Cardiac fibroblast (primary cell): Measurements from ENCODE around the gene TCL1B.

Experiments
- DNase-seq, 2 donors: peaks; one replicate each; pipeline versions ENCODE4 v3.0.0 to v3.0.0-alpha.2; 2010; ENCODE audit warnings: low read depth in 2 of 2
- H3K4me3 ChIP-seq, 2 donors: replicated peaks in 1 of 2; 1 replicate in 1 of 2; 2 replicates in 1 of 2; pipeline ENCODE4 v1.5.1; 2011; ENCODE audit warnings: low read depth in 2 of 2, low read length in 2 of 2, mild to moderate bottlenecking in 2 of 2, moderate library complexity in 1 of 2
- TF ChIP-seq, protein P1 (sequence below): IDR thresholded peaks from one replicate; pipeline ENCODE4 v1.5.1; 2011; ENCODE audit warnings: low read depth, mild to moderate bottlenecking, low read length, inconsistent platforms

Gene TCL1B

DNA sequence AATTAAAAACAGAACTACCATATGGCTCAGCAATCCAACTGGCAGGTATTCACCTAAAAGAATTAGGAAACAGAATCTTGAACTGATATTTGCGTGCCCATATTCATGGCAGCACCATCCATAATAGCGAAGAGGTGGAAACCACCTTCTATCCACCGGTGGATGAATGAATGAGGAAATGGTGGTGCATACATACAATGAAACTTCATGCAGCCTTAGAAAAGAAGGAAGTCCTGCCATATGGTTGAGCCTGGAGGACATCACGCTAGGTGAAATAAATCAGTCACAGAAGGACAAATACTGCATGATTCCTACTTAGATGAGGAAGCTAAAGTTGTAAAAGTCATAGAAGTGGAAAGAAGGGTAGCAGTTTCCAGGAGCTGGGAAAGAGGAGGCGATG is 21.1 kb downstream of the TCL1B start:
- no peak for DNase-seq
- H3K4me3 ChIP-seq, result no peak overlapping the region
- TF ChIP-seq, protein P1, sequence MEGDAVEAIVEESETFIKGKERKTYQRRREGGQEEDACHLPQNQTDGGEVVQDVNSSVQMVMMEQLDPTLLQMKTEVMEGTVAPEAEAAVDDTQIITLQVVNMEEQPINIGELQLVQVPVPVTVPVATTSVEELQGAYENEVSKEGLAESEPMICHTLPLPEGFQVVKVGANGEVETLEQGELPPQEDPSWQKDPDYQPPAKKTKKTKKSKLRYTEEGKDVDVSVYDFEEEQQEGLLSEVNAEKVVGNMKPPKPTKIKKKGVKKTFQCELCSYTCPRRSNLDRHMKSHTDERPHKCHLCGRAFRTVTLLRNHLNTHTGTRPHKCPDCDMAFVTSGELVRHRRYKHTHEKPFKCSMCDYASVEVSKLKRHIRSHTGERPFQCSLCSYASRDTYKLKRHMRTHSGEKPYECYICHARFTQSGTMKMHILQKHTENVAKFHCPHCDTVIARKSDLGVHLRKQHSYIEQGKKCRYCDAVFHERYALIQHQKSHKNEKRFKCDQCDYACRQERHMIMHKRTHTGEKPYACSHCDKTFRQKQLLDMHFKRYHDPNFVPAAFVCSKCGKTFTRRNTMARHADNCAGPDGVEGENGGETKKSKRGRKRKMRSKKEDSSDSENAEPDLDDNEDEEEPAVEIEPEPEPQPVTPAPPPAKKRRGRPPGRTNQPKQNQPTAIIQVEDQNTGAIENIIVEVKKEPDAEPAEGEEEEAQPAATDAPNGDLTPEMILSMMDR, result no peak

DNA sequence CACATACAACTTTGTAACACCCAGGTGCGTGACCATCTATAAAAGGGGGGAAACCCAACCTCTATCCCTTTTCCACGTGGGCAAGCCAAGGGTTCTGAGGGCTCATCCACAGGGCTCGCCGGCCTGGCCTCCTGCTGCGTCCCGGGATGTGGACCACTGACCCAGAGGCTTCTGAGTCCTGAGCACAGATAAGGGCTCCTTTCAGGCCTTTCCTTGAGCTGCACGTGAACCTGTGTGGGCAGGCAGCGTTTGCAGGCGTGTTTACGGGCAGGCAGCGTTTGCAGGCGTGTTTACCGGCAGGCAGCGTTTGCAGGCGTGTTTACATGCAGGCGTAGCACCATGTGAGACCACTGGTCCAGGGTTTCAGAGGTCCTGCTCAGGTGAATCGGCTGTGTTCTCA is 23.9 kb downstream of the TCL1B start:
- no peak for DNase-seq
- no peak overlapping the region for H3K4me3 ChIP-seq
- TF ChIP-seq, protein P1, result no peak

GRCh38 chr14:95711476-95712176 is 25.4 kb downstream of the TCL1B start:
- TF ChIP-seq, protein P1, result no peak
- no peak for DNase-seq
- H3K4me3 ChIP-seq, result no peak overlapping the region

DNA sequence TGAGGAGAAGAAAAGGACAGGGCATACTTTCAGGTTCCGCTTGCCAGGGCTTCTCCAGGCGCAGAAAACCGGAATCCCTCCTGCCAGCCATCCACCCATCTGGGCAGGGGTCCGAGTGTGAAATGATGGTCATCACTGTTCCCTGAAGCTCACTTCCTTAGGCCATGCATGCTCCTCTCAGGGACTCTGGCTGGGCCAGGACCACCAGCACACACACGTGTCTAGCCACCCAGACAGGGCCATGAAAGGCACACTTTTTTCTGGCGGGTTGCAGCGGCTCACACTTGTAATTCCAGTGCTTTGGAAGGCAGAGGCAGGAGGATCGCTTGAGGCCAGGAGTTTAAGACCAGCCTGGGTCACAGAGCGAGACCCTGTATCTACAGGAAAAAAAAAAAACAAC is 26.2 kb downstream of the TCL1B start:
- no peak overlapping the region for H3K4me3 ChIP-seq
- TF ChIP-seq, protein P1, result no peak
- no peak for DNase-seq

GRCh38 chr14:95713596-95714371 is 27.6 kb downstream of the TCL1B start, which contains the start of gene TCL1A:
TCL1A (minus strand) TSS chr14:95714125; CDS start chr14:95714066, 59 bp downstream.
- no peak within 1 kb of the TSS for H3K4me3 ChIP-seq
- TF ChIP-seq, protein P1, result no peak
- no peak for DNase-seq

DNA sequence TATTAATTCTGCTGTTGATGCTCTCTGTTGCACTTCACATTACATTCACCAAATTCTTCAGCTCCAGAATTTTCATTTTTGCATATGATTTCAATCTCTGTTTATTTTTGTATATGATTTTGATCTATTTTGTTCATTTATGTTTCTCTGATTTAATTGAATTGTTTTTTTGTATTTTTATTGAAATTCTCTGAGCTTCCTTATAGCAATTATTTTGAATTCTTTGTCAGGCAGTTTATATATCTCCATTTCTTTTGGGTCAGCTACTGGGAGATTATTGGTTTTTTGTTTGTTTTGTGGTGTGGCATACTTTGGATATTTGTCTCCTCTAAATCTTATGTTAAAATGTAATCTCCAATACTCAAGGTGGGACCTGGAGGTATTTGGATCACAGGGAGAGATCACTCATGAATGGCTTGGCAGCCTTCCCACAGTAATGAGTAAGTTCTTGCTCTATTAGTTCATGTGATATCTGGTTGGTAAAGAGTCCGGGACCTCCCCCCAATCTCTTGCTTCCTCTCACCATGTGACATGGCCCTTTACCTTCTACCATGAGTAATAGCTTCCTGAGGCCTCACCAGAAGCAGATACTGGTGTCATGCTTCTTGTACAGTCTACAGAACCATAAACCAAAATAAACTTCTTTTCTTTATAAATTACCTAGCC is 36.4 kb downstream of the TCL1B start:
- TF ChIP-seq, protein P1, result no peak
- no peak for DNase-seq
- no peak overlapping the region for H3K4me3 ChIP-seq
